ENCODE results near the gene ELMO1. TPM values are rescaled to one million over a fixed set of nuclear protein-coding genes. Genes with fewer than 3 reads are reported as not detected.

The ELMO1 gene
- total and polyA plus RNA-seq, 10 of the 15 experiments (the other 5 are each of a cell fraction or from before 2014, with no cell fraction given), result 22.6 to 85.9 (median 56.6) TPM

DNA sequence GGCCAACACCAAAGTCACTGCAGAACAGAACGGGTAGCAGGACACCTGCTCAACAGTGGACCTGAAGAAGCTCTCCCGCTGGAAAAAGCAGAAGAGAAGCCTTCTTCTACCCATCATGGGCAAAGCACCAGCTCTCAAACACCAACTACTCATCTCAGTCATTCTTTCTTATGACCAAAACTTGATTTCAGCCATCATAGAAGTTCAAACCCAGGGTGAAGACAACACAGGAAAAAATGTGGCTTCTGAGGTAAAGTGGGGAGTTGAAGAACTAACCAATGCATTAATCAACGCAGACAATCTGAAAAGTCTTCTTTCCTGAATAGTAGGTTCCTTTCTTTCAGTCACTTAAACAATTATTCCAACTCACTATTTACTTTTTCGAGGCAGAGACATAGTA, 83.3 kb downstream of the ELMO1 start:
- DNase-seq (ENCODE audit: low read depth, low spot score), result no peak
- H3K79me2 ChIP-seq (ENCODE audit: control insufficient read depth, insufficient read depth, low read length), result no peaks in the 10 kb centered on the region
- no peak overlapping the region for H3K9ac ChIP-seq (ENCODE audit: control insufficient read depth, insufficient read depth, low read length)
- no peaks in the 10 kb centered on the region for H3K36me3 ChIP-seq (ENCODE audit: control insufficient read depth in 2 of 2, insufficient read depth in 2 of 2, low read length in 1 of 2)
- no peak for FAIRE-seq
- H3K4me3 ChIP-seq, result no peak overlapping the region
- WGBS (ENCODE audit: insufficient coverage, insufficient replicate concordance, low lambda C conversion rate, missing lambda C conversion rate), result 6% methylated on average over 4 of the region's 4 CpGs
- in situ Hi-C loops (cut with MboI) (no loop called here), intact Hi-C loops (cut with micrococcal nuclease; ENCODE audit: unreplicated experiment) (no loop called here)
- ChIA-PET POLR2A (no interaction called here), CTCF (interaction anchor here (1.1 kb wide), 1 partner anchor 12 kb away, joined by 8 read pairs; no protein-coding TSS in a partner anchor), SMC1A (ENCODE audit: uncharacterized antibody, unreplicated experiment) (no interaction called here), RAD21 (ENCODE audit: unreplicated experiment) (no interaction called here)
- H4K20me1 ChIP-seq (ENCODE audit: control insufficient read depth, insufficient read depth), result no peaks in the 10 kb centered on the region
- no TSS peak for BruUV-seq (replicated peaks)
- no peak overlapping the region for H3K4me2 ChIP-seq (ENCODE audit: control insufficient read depth, insufficient read depth)
- ATAC-seq, result no peak
- H3K4me1 ChIP-seq (ENCODE audit: control insufficient read depth, insufficient read depth, low read length), result no peaks in the 10 kb centered on the region; the same call in 1 of the 2 replicates
- no peak overlapping the region for H3K27ac ChIP-seq (ENCODE audit: control insufficient read depth, insufficient read depth)
- no peaks in the 10 kb centered on the region for H3K9me3 ChIP-seq (replicated peaks; ENCODE audit: control insufficient read depth, insufficient read depth, low read length)
- TF ChIP-seq, protein P1, sequence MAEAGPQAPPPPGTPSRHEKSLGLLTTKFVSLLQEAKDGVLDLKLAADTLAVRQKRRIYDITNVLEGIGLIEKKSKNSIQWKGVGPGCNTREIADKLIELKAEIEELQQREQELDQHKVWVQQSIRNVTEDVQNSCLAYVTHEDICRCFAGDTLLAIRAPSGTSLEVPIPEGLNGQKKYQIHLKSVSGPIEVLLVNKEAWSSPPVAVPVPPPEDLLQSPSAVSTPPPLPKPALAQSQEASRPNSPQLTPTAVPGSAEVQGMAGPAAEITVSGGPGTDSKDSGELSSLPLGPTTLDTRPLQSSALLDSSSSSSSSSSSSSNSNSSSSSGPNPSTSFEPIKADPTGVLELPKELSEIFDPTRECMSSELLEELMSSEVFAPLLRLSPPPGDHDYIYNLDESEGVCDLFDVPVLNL (IDR thresholded peaks at IDR 0.05; ENCODE audit: low read depth, low read length), result no peak
- TF ChIP-seq JUNB (IDR thresholded peaks at IDR 0.05) (no peak), ZNF274 (IDR thresholded peaks at IDR 0.05; ENCODE audit: insufficient read depth, insufficient read length) (no peak), ZNF207 (IDR thresholded peaks at IDR 0.05; ENCODE audit: borderline replicate concordance) (no peak), POLR2A (IDR thresholded peaks at IDR 0.05; ENCODE audit: low read depth, low read length) (no peak), CREM (IDR thresholded peaks at IDR 0.05; ENCODE audit: low read depth) (no peak), STAT1 (conservative IDR thresholded peaks at IDR 0.05) (no peak), IKZF2 (IDR thresholded peaks at IDR 0.05) (no peak)
- TF ChIP-seq, protein P2, sequence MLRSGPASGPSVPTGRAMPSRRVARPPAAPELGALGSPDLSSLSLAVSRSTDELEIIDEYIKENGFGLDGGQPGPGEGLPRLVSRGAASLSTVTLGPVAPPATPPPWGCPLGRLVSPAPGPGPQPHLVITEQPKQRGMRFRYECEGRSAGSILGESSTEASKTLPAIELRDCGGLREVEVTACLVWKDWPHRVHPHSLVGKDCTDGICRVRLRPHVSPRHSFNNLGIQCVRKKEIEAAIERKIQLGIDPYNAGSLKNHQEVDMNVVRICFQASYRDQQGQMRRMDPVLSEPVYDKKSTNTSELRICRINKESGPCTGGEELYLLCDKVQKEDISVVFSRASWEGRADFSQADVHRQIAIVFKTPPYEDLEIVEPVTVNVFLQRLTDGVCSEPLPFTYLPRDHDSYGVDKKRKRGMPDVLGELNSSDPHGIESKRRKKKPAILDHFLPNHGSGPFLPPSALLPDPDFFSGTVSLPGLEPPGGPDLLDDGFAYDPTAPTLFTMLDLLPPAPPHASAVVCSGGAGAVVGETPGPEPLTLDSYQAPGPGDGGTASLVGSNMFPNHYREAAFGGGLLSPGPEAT (IDR thresholded peaks at IDR 0.05; ENCODE audit: low read depth), result no peak
- TF ChIP-seq, protein P3, sequence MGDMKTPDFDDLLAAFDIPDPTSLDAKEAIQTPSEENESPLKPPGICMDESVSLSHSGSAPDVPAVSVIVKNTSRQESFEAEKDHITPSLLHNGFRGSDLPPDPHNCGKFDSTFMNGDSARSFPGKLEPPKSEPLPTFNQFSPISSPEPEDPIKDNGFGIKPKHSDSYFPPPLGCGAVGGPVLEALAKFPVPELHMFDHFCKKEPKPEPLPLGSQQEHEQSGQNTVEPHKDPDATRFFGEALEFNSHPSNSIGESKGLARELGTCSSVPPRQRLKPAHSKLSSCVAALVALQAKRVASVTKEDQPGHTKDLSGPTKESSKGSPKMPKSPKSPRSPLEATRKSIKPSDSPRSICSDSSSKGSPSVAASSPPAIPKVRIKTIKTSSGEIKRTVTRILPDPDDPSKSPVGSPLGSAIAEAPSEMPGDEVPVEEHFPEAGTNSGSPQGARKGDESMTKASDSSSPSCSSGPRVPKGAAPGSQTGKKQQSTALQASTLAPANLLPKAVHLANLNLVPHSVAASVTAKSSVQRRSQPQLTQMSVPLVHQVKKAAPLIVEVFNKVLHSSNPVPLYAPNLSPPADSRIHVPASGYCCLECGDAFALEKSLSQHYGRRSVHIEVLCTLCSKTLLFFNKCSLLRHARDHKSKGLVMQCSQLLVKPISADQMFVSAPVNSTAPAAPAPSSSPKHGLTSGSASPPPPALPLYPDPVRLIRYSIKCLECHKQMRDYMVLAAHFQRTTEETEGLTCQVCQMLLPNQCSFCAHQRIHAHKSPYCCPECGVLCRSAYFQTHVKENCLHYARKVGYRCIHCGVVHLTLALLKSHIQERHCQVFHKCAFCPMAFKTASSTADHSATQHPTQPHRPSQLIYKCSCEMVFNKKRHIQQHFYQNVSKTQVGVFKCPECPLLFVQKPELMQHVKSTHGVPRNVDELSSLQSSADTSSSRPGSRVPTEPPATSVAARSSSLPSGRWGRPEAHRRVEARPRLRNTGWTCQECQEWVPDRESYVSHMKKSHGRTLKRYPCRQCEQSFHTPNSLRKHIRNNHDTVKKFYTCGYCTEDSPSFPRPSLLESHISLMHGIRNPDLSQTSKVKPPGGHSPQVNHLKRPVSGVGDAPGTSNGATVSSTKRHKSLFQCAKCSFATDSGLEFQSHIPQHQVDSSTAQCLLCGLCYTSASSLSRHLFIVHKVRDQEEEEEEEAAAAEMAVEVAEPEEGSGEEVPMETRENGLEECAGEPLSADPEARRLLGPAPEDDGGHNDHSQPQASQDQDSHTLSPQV (IDR thresholded peaks at IDR 0.05), result no peak
- TF ChIP-seq, protein P4, sequence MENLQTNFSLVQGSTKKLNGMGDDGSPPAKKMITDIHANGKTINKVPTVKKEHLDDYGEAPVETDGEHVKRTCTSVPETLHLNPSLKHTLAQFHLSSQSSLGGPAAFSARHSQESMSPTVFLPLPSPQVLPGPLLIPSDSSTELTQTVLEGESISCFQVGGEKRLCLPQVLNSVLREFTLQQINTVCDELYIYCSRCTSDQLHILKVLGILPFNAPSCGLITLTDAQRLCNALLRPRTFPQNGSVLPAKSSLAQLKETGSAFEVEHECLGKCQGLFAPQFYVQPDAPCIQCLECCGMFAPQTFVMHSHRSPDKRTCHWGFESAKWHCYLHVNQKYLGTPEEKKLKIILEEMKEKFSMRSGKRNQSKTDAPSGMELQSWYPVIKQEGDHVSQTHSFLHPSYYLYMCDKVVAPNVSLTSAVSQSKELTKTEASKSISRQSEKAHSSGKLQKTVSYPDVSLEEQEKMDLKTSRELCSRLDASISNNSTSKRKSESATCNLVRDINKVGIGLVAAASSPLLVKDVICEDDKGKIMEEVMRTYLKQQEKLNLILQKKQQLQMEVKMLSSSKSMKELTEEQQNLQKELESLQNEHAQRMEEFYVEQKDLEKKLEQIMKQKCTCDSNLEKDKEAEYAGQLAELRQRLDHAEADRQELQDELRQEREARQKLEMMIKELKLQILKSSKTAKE (IDR thresholded peaks at IDR 0.05; ENCODE audit: low read depth, poor library complexity, severe bottlenecking), result no peak
- H3K27me3 ChIP-seq (replicated peaks in 1 of 2; ENCODE audit: control insufficient read depth in 2 of 2, insufficient read depth in 2 of 2, low read length in 1 of 2), result no peaks in the 10 kb centered on the region; a peak in 2 of 4 replicates
- no peak overlapping the region for H2AFZ ChIP-seq (ENCODE audit: control insufficient read depth, low read depth, low read length)

Measured in GM12878 (cell line).